ENCODE results near the gene LYRM4.

Gene LYRM4

GRCh38 chr6:5230081-5230480 is 30.7 kb downstream of the LYRM4 start:
- H3K36me3 ChIP-seq (ENCODE audit: control insufficient read depth, insufficient read depth, low read length): no peaks in the 10 kb centered on the region
- H3K9ac ChIP-seq (ENCODE audit: low read length): no peak overlapping the region
- no peak overlapping the region for H3K27ac ChIP-seq (ENCODE audit: low read depth, low read length)
- no peak overlapping the region for H3K4me3 ChIP-seq (ENCODE audit: low read length)
- no peaks in the 10 kb centered on the region for H3K4me1 ChIP-seq (ENCODE audit: control insufficient read depth, insufficient read depth, low read length)
- H3K27me3 ChIP-seq (ENCODE audit: control insufficient read depth, insufficient read depth, low read length): no peaks in the 10 kb centered on the region

- H3K4me3 ChIP-seq (ENCODE audit: low read length): no peak overlapping the region
- H3K27ac ChIP-seq (ENCODE audit: low read depth, low read length): no peak overlapping the region
- H3K27me3 ChIP-seq (ENCODE audit: control insufficient read depth, insufficient read depth, low read length): no peaks in the 10 kb centered on the region
- H3K36me3 ChIP-seq (ENCODE audit: control insufficient read depth, insufficient read depth, low read length): no peaks in the 10 kb centered on the region
- no peak overlapping the region for H3K9ac ChIP-seq (ENCODE audit: low read length)
- H3K4me1 ChIP-seq (ENCODE audit: control insufficient read depth, insufficient read depth, low read length): no peaks in the 10 kb centered on the region
These were observed 31.4 kb downstream of the LYRM4 start for GRCh38 chr6:5229356-5229755.

GRCh38 chr6:5223309-5223708 is 37.4 kb downstream of the LYRM4 start:
- H3K4me1 ChIP-seq (ENCODE audit: control insufficient read depth, insufficient read depth, low read length): no peaks in the 10 kb centered on the region
- H3K27ac ChIP-seq (ENCODE audit: low read depth, low read length): no peak overlapping the region
- H3K36me3 ChIP-seq (ENCODE audit: control insufficient read depth, insufficient read depth, low read length): no peaks in the 10 kb centered on the region
- no peak overlapping the region for H3K4me3 ChIP-seq (ENCODE audit: low read length)
- no peaks in the 10 kb centered on the region for H3K27me3 ChIP-seq (ENCODE audit: control insufficient read depth, insufficient read depth, low read length)
- no peak overlapping the region for H3K9ac ChIP-seq (ENCODE audit: low read length)

- H3K4me1 ChIP-seq (ENCODE audit: control insufficient read depth, insufficient read depth, low read length): no peaks in the 10 kb centered on the region
- no peak overlapping the region for H3K9ac ChIP-seq (ENCODE audit: low read length)
- H3K36me3 ChIP-seq (ENCODE audit: control insufficient read depth, insufficient read depth, low read length): no peaks in the 10 kb centered on the region
- H3K4me3 ChIP-seq (ENCODE audit: low read length): no peak overlapping the region
- no peak overlapping the region for H3K27ac ChIP-seq (ENCODE audit: low read depth, low read length)
- no peaks in the 10 kb centered on the region for H3K27me3 ChIP-seq (ENCODE audit: control insufficient read depth, insufficient read depth, low read length)
These were observed 40.3 kb downstream of the LYRM4 start for GRCh38 chr6:5220443-5220842.

GRCh38 chr6:5219011-5219691 is 41.6 kb downstream of the LYRM4 start:
- Histone ChIP-seq H3K4me3 (ENCODE audit: low read length) (no peak overlapping the region), H3K4me1 (ENCODE audit: control insufficient read depth, insufficient read depth, low read length) (no peaks in the 10 kb centered on the region), H3K27ac (ENCODE audit: low read depth, low read length) (no peak overlapping the region), H3K9ac (ENCODE audit: low read length) (no peak overlapping the region), H3K36me3 (ENCODE audit: control insufficient read depth, insufficient read depth, low read length) (no peaks in the 10 kb centered on the region), H3K27me3 (ENCODE audit: control insufficient read depth, insufficient read depth, low read length) (no peaks in the 10 kb centered on the region)

GRCh38 chr6:5217356-5217755 is 43.4 kb downstream of the LYRM4 start:
- Histone ChIP-seq H3K27ac (ENCODE audit: low read depth, low read length) (no peak overlapping the region), H3K27me3 (ENCODE audit: control insufficient read depth, insufficient read depth, low read length) (no peaks in the 10 kb centered on the region), H3K4me1 (ENCODE audit: control insufficient read depth, insufficient read depth, low read length) (no peaks in the 10 kb centered on the region), H3K4me3 (ENCODE audit: low read length) (no peak overlapping the region), H3K9ac (ENCODE audit: low read length) (no peak overlapping the region), H3K36me3 (ENCODE audit: control insufficient read depth, insufficient read depth, low read length) (no peaks in the 10 kb centered on the region)

GRCh38 chr6:5215799-5216198 is 45.0 kb downstream of the LYRM4 start:
- Histone ChIP-seq H3K4me3 (ENCODE audit: low read length) (no peak overlapping the region), H3K36me3 (ENCODE audit: control insufficient read depth, insufficient read depth, low read length) (no peaks in the 10 kb centered on the region), H3K4me1 (ENCODE audit: control insufficient read depth, insufficient read depth, low read length) (no peaks in the 10 kb centered on the region), H3K27me3 (ENCODE audit: control insufficient read depth, insufficient read depth, low read length) (no peaks in the 10 kb centered on the region), H3K27ac (ENCODE audit: low read depth, low read length) (no peak overlapping the region), H3K9ac (ENCODE audit: low read length) (no peak overlapping the region)

GRCh38 chr6:5215159-5215558 is 45.6 kb downstream of the LYRM4 start:
- no peak overlapping the region for H3K4me3 ChIP-seq (ENCODE audit: low read length)
- H3K27me3 ChIP-seq (ENCODE audit: control insufficient read depth, insufficient read depth, low read length): no peaks in the 10 kb centered on the region
- H3K36me3 ChIP-seq (ENCODE audit: control insufficient read depth, insufficient read depth, low read length): no peaks in the 10 kb centered on the region
- H3K4me1 ChIP-seq (ENCODE audit: control insufficient read depth, insufficient read depth, low read length): no peaks in the 10 kb centered on the region
- no peak overlapping the region for H3K9ac ChIP-seq (ENCODE audit: low read length)
- H3K27ac ChIP-seq (ENCODE audit: low read depth, low read length): peak overlapping the region; percentile 22

- peak overlapping the region; percentile 1 for H3K27ac ChIP-seq (ENCODE audit: low read depth, low read length)
- H3K27me3 ChIP-seq (ENCODE audit: control insufficient read depth, insufficient read depth, low read length): no peaks in the 10 kb centered on the region
- H3K9ac ChIP-seq (ENCODE audit: low read length): no peak overlapping the region
- H3K4me1 ChIP-seq (ENCODE audit: control insufficient read depth, insufficient read depth, low read length): no peaks in the 10 kb centered on the region
- H3K4me3 ChIP-seq (ENCODE audit: low read length): no peak overlapping the region
- H3K36me3 ChIP-seq (ENCODE audit: control insufficient read depth, insufficient read depth, low read length): no peaks in the 10 kb centered on the region
These were observed 46.1 kb downstream of the LYRM4 start for GRCh38 chr6:5214570-5215052.

- Histone ChIP-seq H3K27ac (ENCODE audit: low read depth, low read length) (no peak overlapping the region), H3K9ac (ENCODE audit: low read length) (no peak overlapping the region), H3K27me3 (ENCODE audit: control insufficient read depth, insufficient read depth, low read length) (no peaks in the 10 kb centered on the region)
These were observed 46.9 kb downstream of the LYRM4 start for GRCh38 chr6:5213836-5214235.

GRCh38 chr6:5211492-5211891 is 49.3 kb downstream of the LYRM4 start:
- no peak overlapping the region for H3K9ac ChIP-seq (ENCODE audit: low read length)
- no peaks in the 10 kb centered on the region for H3K36me3 ChIP-seq (ENCODE audit: control insufficient read depth, insufficient read depth, low read length)
- peaks cover 18% of the 10 kb centered on the region for H3K4me1 ChIP-seq (ENCODE audit: control insufficient read depth, insufficient read depth, low read length)
- no peaks in the 10 kb centered on the region for H3K27me3 ChIP-seq (ENCODE audit: control insufficient read depth, insufficient read depth, low read length)
- no peak overlapping the region for H3K4me3 ChIP-seq (ENCODE audit: low read length)
- H3K27ac ChIP-seq (ENCODE audit: low read depth, low read length): no peak overlapping the region

More at GRCh38 chr6:5213836-5214235, 46.9 kb downstream of the LYRM4 start:
- H3K36me3 ChIP-seq (ENCODE audit: control insufficient read depth, insufficient read depth, low read length): no peaks in the 10 kb centered on the region
- H3K4me3 ChIP-seq (ENCODE audit: low read length): no peak overlapping the region
- H3K4me1 ChIP-seq (ENCODE audit: control insufficient read depth, insufficient read depth, low read length): peaks cover 2% of the 10 kb centered on the region

GRCh38 chr6:5208471-5208971 is 52.2 kb downstream of the LYRM4 start:
- Histone ChIP-seq H3K4me1 (ENCODE audit: control insufficient read depth, insufficient read depth, low read length) (peaks cover 41% of the 10 kb centered on the region), H3K27ac (ENCODE audit: low read depth, low read length) (peak overlapping the region; percentile 58), H3K36me3 (ENCODE audit: control insufficient read depth, insufficient read depth, low read length) (no peaks in the 10 kb centered on the region), H3K4me3 (ENCODE audit: low read length) (no peak overlapping the region), H3K9ac (ENCODE audit: low read length) (no peak overlapping the region), H3K27me3 (ENCODE audit: control insufficient read depth, insufficient read depth, low read length) (no peaks in the 10 kb centered on the region)

- Histone ChIP-seq H3K4me1 (ENCODE audit: control insufficient read depth, insufficient read depth, low read length) (peaks cover 41% of the 10 kb centered on the region), H3K27ac (ENCODE audit: low read depth, low read length) (peak overlapping the region; percentile 58), H3K36me3 (ENCODE audit: control insufficient read depth, insufficient read depth, low read length) (no peaks in the 10 kb centered on the region), H3K4me3 (ENCODE audit: low read length) (no peak overlapping the region), H3K27me3 (ENCODE audit: control insufficient read depth, insufficient read depth, low read length) (no peaks in the 10 kb centered on the region), H3K9ac (ENCODE audit: low read length) (no peak overlapping the region)
These were observed 52.7 kb downstream of the LYRM4 start for GRCh38 chr6:5208057-5208456.

Data from rectal smooth muscle tissue (tissue), 1 donor.